Ishikawa (cell line): ENCODE measurements around the gene ASB1.

Experiments used
- CEBPB ChIP-seq: IDR thresholded peaks from 2 replicates; pipeline ENCODE4 v1.6.1; 2012
- CREB1 ChIP-seq: IDR thresholded peaks from 2 replicates; pipeline ENCODE4 v1.6.1; 2012; ENCODE audit warnings: low read depth
- EGR1 ChIP-seq: IDR thresholded peaks from 2 replicates; pipeline ENCODE4 v1.6.1; 2012
- EP300 ChIP-seq: IDR thresholded peaks from 2 replicates; pipeline ENCODE4 v1.6.1; 2012; ENCODE audit warnings: borderline replicate concordance
- FOXM1 ChIP-seq: IDR thresholded peaks from 2 replicates; pipeline ENCODE4 v1.6.1; 2012; ENCODE audit warnings: low read depth, borderline replicate concordance
- MAX ChIP-seq: IDR thresholded peaks from 2 replicates; pipeline ENCODE4 v1.6.1; 2012
- NFIC ChIP-seq: IDR thresholded peaks from 2 replicates; pipeline ENCODE4 v1.6.1; 2012
- RAD21 ChIP-seq: IDR thresholded peaks from 2 replicates; pipeline ENCODE4 v1.6.1; 2012; ENCODE audit warnings: low read depth
- REST ChIP-seq: IDR thresholded peaks from 2 replicates; pipeline ENCODE4 v1.6.1; 2012; ENCODE audit warnings: low read depth, mild to moderate bottlenecking
- TAF1 ChIP-seq: IDR thresholded peaks from 2 replicates; pipeline ENCODE4 v1.6.1; 2012; ENCODE audit warnings: low read depth, mild to moderate bottlenecking
- TCF12 ChIP-seq: IDR thresholded peaks from 2 replicates; pipeline ENCODE4 v1.6.1; 2012; ENCODE audit warnings: low read depth
- TEAD4 ChIP-seq: IDR thresholded peaks from 2 replicates; pipeline ENCODE4 v1.6.1; 2012
- USF1 ChIP-seq: IDR thresholded peaks from 2 replicates; pipeline ENCODE4 v1.6.1; 2012
- YY1 ChIP-seq: IDR thresholded peaks from 2 replicates; pipeline ENCODE4 v1.6.1; 2012; ENCODE audit warnings: low read depth
- ZBTB7A ChIP-seq: IDR thresholded peaks from 2 replicates; pipeline ENCODE4 v1.6.1; 2012; ENCODE audit warnings: low read depth

Gene ASB1

GRCh38 chr2:238479847-238480246, 53.1 kb downstream of the ASB1 start:
- TF ChIP-seq TAF1 (no peak), EGR1 (no peak), USF1 (no peak), REST (no peak), FOXM1 (no peak), CREB1 (no peak), ZBTB7A (no peak), MAX (no peak), TEAD4 (no peak), YY1 (no peak), TCF12 (no peak), NFIC (no peak), CEBPB (no peak), RAD21 (no peak), EP300 (no peak)

- TF ChIP-seq MAX, result no peak
- no peak for TF ChIP-seq TEAD4
- TF ChIP-seq ZBTB7A, result no peak
- TF ChIP-seq EP300, result no peak
- no peak for TF ChIP-seq FOXM1
Observed at GRCh38 chr2:238483021-238483420, 56.3 kb downstream of the ASB1 start.

GRCh38 chr2:238483656-238484055, 56.9 kb downstream of the ASB1 start:
- no peak for TF ChIP-seq EP300
- TF ChIP-seq FOXM1, result no peak
- no peak for TF ChIP-seq ZBTB7A
- TF ChIP-seq CEBPB, result no peak
- no peak for TF ChIP-seq MAX
- TF ChIP-seq REST, result no peak
- TF ChIP-seq TCF12, result no peak
- no peak for TF ChIP-seq CREB1
- TF ChIP-seq RAD21, result no peak
- TF ChIP-seq TAF1, result no peak

- TF ChIP-seq TAF1 (no peak), NFIC (no peak), ZBTB7A (no peak), RAD21 (no peak), CREB1 (no peak), YY1 (no peak), EP300 (no peak), USF1 (no peak), CEBPB (no peak), EGR1 (no peak), MAX (no peak), FOXM1 (no peak), TEAD4 (no peak), TCF12 (no peak)
Observed at GRCh38 chr2:238484522-238485452, 58.1 kb downstream of the ASB1 start.

- TF ChIP-seq CREB1 (no peak), RAD21 (no peak), YY1 (no peak), NFIC (no peak), FOXM1 (no peak), MAX (no peak), TEAD4 (no peak), EGR1 (no peak), CEBPB (no peak), USF1 (no peak)
Observed at GRCh38 chr2:238486123-238486848, 59.6 kb downstream of the ASB1 start.
